ENCODE data around the gene NDUFV1. TPM values are rescaled to one million over a fixed set of nuclear protein-coding genes. Genes with fewer than 3 reads are reported as not detected.
"Not testable (repeated sequence)": the region's sequence is repeated elsewhere in the genome, so short reads cannot be mapped to it uniquely, and the experiment has no call there.

Gene NDUFV1
- polyA plus RNA-seq, 1 donor: 191 TPM

DNA sequence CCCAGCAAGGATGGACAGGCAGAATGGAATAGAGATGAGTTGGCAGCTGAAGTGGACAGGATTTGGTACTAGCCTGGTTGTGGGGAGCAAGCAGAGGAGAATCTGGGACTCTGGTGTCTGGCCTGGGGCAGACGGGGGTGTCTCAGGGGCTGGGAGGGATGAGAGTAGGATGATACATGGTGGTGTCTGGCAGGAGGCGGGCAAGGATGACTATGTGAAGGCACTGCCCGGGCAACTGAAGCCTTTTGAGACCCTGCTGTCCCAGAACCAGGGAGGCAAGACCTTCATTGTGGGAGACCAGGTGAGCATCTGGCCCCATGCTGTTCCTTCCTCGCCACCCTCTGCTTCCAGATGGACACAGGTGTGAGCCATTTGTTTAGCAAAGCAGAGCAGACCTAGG is 20.8 kb upstream of the NDUFV1 start:
- Histone ChIP-seq H3K4me1 (ENCODE audit: control insufficient read depth, insufficient read depth, low read length) (peaks cover 24% of the 10 kb centered on the region), H3K27me3 (ENCODE audit: control insufficient read depth, insufficient read depth, low read length) (no peaks in the 10 kb centered on the region), H3K36me3 (ENCODE audit: control insufficient read depth, insufficient read depth, low read length) (peaks cover 23% of the 10 kb centered on the region), H3K4me3 (ENCODE audit: low read length) (no peak overlapping the region), H3K9me3 (ENCODE audit: control insufficient read depth, low read depth, low read length) (peaks cover 2% of the 10 kb centered on the region), H3K27ac (ENCODE audit: low read length) (no peak overlapping the region)
- no peak for DNase-seq
- WGBS (ENCODE audit: insufficient coverage, low lambda C conversion rate): no CpG with 5 or more reads among the region's 4 CpGs

DNA sequence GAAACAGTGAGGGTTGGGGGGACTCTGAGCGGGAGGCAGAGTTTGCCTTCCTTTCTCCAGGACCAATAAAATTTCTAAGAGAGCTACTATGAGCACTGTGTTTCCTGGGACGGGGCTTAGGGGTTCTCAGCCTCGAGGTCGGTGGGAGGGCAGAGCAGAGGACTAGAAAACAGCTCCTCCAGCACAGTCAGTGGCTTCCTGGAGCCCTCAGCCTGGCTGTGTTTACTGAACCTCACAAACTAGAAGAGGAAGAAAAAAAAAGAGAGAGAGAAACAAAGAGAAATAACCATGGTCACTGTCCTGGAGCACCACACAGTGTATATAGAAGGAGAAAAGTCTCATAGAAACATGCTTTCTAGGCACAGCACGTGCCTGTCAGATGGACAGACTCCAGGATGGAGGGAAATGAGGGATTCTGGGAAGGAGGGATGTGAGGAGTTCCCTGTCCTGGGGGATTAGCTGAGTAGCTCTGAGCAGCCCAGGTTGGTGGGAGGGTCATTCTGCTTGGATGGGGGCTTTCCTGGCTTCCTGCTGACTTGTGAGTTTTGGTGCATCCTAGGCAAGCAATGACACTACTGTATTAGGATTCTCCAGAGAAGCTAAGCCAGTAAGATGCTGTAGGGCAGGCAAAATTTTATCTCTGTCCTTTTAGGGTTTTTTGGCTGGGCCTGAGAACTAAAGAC is 20.0 kb upstream of the NDUFV1 start:
- H3K27ac ChIP-seq (ENCODE audit: low read length): no peak overlapping the region
- H3K27me3 ChIP-seq (ENCODE audit: control insufficient read depth, insufficient read depth, low read length): no peaks in the 10 kb centered on the region
- DNase-seq: no peak
- H3K4me1 ChIP-seq (ENCODE audit: control insufficient read depth, insufficient read depth, low read length): peaks cover 21% of the 10 kb centered on the region
- H3K4me3 ChIP-seq (ENCODE audit: low read length): no peak overlapping the region
- WGBS (ENCODE audit: insufficient coverage, low lambda C conversion rate): no CpG with 5 or more reads among the region's 5 CpGs
- peaks cover 2% of the 10 kb centered on the region for H3K9me3 ChIP-seq (ENCODE audit: control insufficient read depth, low read depth, low read length)
- H3K36me3 ChIP-seq (ENCODE audit: control insufficient read depth, insufficient read depth, low read length): peaks cover 23% of the 10 kb centered on the region

DNA sequence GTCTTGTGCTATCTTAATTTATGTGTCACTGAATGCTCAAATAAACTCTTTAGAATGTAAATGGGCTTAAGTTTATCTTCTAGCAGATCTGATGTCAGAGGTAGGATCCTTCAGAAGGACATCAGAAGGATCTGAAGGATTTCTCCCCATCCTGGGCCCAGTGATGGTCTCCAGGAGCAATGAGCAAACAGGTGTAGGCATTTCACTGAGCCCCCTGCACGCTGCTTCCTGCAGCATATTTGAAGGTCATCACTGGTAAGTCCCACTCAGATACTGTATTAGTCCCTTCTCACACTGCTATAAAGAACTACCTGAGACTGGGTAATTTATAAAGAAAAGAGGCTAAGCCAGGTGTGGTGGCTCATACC is 18.6 kb upstream of the NDUFV1 start:
- peaks cover 2% of the 10 kb centered on the region for H3K9me3 ChIP-seq (ENCODE audit: control insufficient read depth, low read depth, low read length)
- no peak for DNase-seq
- no peaks in the 10 kb centered on the region for H3K27me3 ChIP-seq (ENCODE audit: control insufficient read depth, insufficient read depth, low read length)
- peaks cover 23% of the 10 kb centered on the region for H3K36me3 ChIP-seq (ENCODE audit: control insufficient read depth, insufficient read depth, low read length)
- no peak overlapping the region for H3K27ac ChIP-seq (ENCODE audit: low read length)
- H3K4me1 ChIP-seq (ENCODE audit: control insufficient read depth, insufficient read depth, low read length): peaks cover 15% of the 10 kb centered on the region
- no CpG with 5 or more reads among the region's 1 CpG for WGBS (ENCODE audit: insufficient coverage, low lambda C conversion rate)
- no peak overlapping the region for H3K4me3 ChIP-seq (ENCODE audit: low read length)

DNA sequence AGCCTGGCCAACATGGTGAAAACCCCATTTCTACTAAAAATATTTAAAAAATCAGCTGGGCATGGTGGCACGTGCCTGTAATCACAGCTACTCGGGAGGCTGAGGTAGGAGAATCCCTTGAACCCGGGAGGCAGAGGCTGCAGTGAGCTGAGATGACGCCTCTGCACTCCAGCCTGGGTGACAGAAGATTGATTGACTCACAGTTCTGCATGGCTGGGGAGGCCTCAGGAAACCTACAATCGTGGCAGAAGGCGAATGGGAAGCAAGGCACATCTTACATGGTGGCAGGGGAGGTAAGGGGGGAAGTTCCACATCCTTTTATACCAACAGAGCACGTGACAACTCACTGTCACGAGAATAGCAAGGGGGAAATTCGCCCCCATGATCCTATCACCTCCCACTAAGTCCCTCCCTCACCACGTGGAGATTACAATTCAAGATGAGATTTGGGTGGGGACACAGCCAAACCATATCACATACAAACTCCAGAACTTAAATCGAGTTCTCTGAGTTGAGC is 17.8 kb upstream of the NDUFV1 start:
- Histone ChIP-seq H3K36me3 (ENCODE audit: control insufficient read depth, insufficient read depth, low read length) (peaks cover 23% of the 10 kb centered on the region), H3K4me1 (ENCODE audit: control insufficient read depth, insufficient read depth, low read length) (peaks cover 22% of the 10 kb centered on the region)
- not testable (repeated sequence) for DNase-seq; H3K27me3 ChIP-seq (ENCODE audit: control insufficient read depth, insufficient read depth, low read length); H3K27ac ChIP-seq (ENCODE audit: low read length); H3K9me3 ChIP-seq (ENCODE audit: control insufficient read depth, low read depth, low read length); H3K4me3 ChIP-seq (ENCODE audit: low read length)
- WGBS (ENCODE audit: insufficient coverage, low lambda C conversion rate): no CpG with 5 or more reads among the region's 11 CpGs

DNA sequence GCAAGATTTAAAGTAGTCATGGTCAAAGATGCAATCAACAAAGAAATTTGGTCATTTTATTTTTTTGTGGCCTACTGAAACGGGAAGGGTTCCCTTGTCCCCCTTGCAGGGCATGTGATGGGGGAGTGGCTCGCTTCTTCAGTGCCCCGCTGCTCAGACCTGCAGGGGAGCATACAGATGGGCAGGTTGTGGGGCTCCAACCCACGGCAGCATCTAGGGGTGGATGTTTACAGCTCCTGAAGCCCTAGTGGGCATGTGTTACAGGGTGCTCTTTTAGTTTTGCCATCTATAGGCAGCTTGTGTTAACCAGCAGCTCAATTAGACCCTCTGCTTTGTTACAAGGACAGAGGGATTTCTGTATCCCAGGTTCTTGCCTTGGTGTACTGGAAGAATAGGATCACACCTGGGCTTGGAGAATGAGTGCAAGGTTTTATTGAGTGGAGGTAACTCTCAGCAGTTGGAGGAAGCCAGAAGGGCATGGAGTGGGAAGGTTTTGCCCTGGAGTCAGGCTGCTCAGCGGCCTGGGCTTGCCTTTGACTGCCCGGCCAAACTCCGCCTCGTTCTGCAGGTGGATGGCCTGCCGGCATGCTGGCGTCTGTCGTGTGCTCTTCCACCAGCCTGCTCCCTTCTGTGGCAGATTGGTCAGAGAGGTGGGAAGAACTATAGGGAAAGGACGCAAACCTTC is 13.7 kb upstream of the NDUFV1 start:
- H3K4me3 ChIP-seq (ENCODE audit: low read length): no peak overlapping the region
- peak in 1 of 2 donors; percentile 20 for DNase-seq
- WGBS (ENCODE audit: insufficient coverage, low lambda C conversion rate): no CpG with 5 or more reads among the region's 12 CpGs
- H3K36me3 ChIP-seq (ENCODE audit: control insufficient read depth, insufficient read depth, low read length): no peaks in the 10 kb centered on the region
- peaks cover 3% of the 10 kb centered on the region for H3K9me3 ChIP-seq (ENCODE audit: control insufficient read depth, low read depth, low read length)
- peak overlapping the region; percentile 7 for H3K27ac ChIP-seq (ENCODE audit: low read length)
- peaks cover 13% of the 10 kb centered on the region for H3K4me1 ChIP-seq (ENCODE audit: control insufficient read depth, insufficient read depth, low read length)
- H3K27me3 ChIP-seq (ENCODE audit: control insufficient read depth, insufficient read depth, low read length): no peaks in the 10 kb centered on the region

DNA sequence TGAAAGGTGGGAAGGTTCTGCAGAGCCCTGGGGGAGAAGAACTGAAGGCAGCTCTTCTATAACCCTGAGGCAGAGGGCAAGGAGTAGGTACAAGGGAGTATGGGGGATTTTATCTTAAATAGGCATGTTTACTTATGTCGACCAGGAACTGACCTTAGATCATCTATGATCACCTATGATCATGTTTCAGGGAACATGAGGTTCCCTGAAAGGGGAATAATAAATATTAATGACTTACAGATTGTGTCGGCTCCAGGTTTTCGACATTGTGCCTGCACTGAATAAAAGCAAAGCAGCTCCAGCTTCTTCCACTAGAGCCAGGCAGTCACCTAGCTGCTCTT is 13.2 kb upstream of the NDUFV1 start:
- WGBS (ENCODE audit: insufficient coverage, low lambda C conversion rate): no CpG with 5 or more reads among the region's 3 CpGs
- H3K27me3 ChIP-seq (ENCODE audit: control insufficient read depth, insufficient read depth, low read length): no peaks in the 10 kb centered on the region
- no peak overlapping the region for H3K27ac ChIP-seq (ENCODE audit: low read length)
- no peak overlapping the region for H3K4me3 ChIP-seq (ENCODE audit: low read length)
- DNase-seq: peak in 1 of 2 donors; percentile 56
- peaks cover 13% of the 10 kb centered on the region for H3K4me1 ChIP-seq (ENCODE audit: control insufficient read depth, insufficient read depth, low read length)
- H3K9me3 ChIP-seq (ENCODE audit: control insufficient read depth, low read depth, low read length): peaks cover 7% of the 10 kb centered on the region
- no peaks in the 10 kb centered on the region for H3K36me3 ChIP-seq (ENCODE audit: control insufficient read depth, insufficient read depth, low read length)

DNA sequence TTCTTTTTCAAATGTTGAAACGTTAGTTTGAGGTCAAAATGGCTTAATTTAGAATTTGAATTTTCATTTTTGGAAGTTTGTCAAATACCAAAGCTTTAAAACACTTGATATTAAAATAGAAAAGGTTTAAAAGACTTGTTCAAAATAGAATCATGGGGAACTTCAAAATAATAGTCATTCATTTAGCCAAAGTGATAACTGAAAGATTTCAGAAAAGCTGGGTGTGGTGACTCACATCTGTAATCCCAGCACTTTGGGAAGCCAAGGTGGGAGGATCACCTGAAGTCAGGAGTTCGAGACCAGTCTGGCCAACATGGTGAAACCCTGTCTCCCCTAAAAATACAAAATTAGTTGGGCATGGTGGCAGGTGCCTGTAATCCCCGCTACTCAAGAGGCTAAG is 12.3 kb upstream of the NDUFV1 start:
- 57% methylated on average over 1 of the region's 3 CpGs for WGBS (ENCODE audit: insufficient coverage, low lambda C conversion rate)
- no peaks in the 10 kb centered on the region for H3K27me3 ChIP-seq (ENCODE audit: control insufficient read depth, insufficient read depth, low read length)
- no peak for DNase-seq
- H3K27ac ChIP-seq (ENCODE audit: low read length): no peak overlapping the region
- peaks cover 13% of the 10 kb centered on the region for H3K4me1 ChIP-seq (ENCODE audit: control insufficient read depth, insufficient read depth, low read length)
- H3K4me3 ChIP-seq (ENCODE audit: low read length): no peak overlapping the region
- no peaks in the 10 kb centered on the region for H3K36me3 ChIP-seq (ENCODE audit: control insufficient read depth, insufficient read depth, low read length)
- peaks cover 7% of the 10 kb centered on the region for H3K9me3 ChIP-seq (ENCODE audit: control insufficient read depth, low read depth, low read length)

DNA sequence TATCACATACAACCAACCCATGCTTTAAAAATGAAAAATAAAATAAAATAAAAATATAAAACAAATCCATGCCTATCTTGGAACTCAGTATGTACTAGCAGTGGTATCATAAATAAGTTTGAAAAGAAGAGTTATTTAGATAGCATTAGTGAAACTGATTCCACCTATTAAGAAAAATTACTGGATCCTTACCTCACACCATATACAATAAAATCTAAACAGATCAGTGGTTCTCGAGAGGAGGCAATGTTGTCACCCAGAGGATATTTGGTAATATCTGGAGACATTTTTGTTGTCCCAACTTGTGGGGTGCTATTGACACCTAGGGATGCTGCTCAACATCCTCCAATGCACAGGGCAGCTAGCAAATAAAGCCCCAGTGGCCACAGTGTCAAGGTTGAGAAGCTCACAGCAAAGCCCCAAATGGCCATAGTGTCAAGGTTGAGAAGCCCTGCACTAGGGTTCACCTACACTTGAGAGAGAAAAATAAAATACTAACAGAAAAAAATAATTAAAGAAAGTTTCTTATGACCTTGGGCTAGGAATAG is 9.9 kb upstream of the NDUFV1 start:
- peaks cover 17% of the 10 kb centered on the region for H3K4me1 ChIP-seq (ENCODE audit: control insufficient read depth, insufficient read depth, low read length)
- WGBS (ENCODE audit: insufficient coverage, low lambda C conversion rate): no CpG with 5 or more reads among the region's 1 CpG
- no peak overlapping the region for H3K4me3 ChIP-seq (ENCODE audit: low read length)
- H3K27ac ChIP-seq (ENCODE audit: low read length): no peak overlapping the region
- no peaks in the 10 kb centered on the region for H3K36me3 ChIP-seq (ENCODE audit: control insufficient read depth, insufficient read depth, low read length)
- no peak for DNase-seq
- H3K27me3 ChIP-seq (ENCODE audit: control insufficient read depth, insufficient read depth, low read length): no peaks in the 10 kb centered on the region
- peaks cover 7% of the 10 kb centered on the region for H3K9me3 ChIP-seq (ENCODE audit: control insufficient read depth, low read depth, low read length)

DNA sequence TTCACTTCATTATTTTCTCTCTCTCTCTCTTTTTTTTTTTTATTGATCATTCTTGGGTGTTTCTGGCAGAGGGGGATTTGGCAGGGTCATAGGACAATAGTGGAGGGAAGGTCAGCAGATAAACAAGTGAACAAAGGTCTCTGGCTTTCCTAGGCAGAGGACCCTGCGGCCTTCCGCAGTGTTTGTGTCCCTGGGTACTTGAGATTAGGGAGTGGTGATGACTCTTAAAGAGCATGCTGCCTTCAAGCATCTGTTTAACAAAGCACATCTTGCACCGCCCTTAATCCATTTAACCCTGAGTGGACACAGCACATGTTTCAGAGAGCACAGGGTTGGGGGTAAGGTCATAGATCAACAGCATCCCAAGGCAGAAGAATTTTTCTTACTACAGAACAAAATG is 9.3 kb upstream of the NDUFV1 start:
- H3K27me3 ChIP-seq (ENCODE audit: control insufficient read depth, insufficient read depth, low read length); H3K36me3 ChIP-seq (ENCODE audit: control insufficient read depth, insufficient read depth, low read length); H3K9me3 ChIP-seq (ENCODE audit: control insufficient read depth, low read depth, low read length); DNase-seq; H3K4me3 ChIP-seq (ENCODE audit: low read length); H3K27ac ChIP-seq (ENCODE audit: low read length): not testable (repeated sequence)
- no CpG with 5 or more reads among the region's 3 CpGs for WGBS (ENCODE audit: insufficient coverage, low lambda C conversion rate)
- H3K4me1 ChIP-seq (ENCODE audit: control insufficient read depth, insufficient read depth, low read length): peaks cover 17% of the 10 kb centered on the region

DNA sequence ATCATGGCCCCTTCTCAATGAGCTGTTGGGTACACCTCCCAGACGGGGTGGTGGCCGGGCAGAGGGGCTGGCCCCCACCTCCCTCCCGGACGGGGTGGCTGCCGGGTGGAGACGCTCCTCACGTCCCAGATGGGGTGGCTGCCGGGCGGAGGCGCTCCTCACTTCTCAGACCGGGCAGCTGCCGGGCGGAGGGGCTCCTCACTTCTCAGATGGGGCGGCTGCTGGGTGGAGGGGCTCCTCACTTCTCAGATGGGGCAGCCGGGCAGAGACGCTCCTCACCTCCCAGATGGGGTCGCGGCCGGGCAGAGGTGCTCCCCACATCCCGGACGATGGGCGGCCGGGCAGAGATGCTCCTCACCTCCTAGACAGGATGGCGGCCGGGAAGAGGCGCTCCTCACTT is 8.8 kb upstream of the NDUFV1 start:
- H3K9me3 ChIP-seq (ENCODE audit: control insufficient read depth, low read depth, low read length); H3K27ac ChIP-seq (ENCODE audit: low read length); H3K4me3 ChIP-seq (ENCODE audit: low read length); DNase-seq; H3K36me3 ChIP-seq (ENCODE audit: control insufficient read depth, insufficient read depth, low read length); H3K27me3 ChIP-seq (ENCODE audit: control insufficient read depth, insufficient read depth, low read length): not testable (repeated sequence)
- peaks cover 15% of the 10 kb centered on the region for H3K4me1 ChIP-seq (ENCODE audit: control insufficient read depth, insufficient read depth, low read length)
- no CpG with 5 or more reads among the region's 26 CpGs for WGBS (ENCODE audit: insufficient coverage, low lambda C conversion rate)
